Stimulated activated CD8-positive, alpha-beta memory T cell treated with anti-CD3 and anti-CD28 coated beads, Interleukin-7, amount 100 ng/mL, for 24 hours (primary cell): ENCODE measurements around the gene TENM4.

ENCODE experiments used
- DNase-seq: peaks from one replicate; pipeline ENCODE4 v3.0.0-alpha.2; 2020; ENCODE audit warnings: low read depth

TENM4 gene

DNA sequence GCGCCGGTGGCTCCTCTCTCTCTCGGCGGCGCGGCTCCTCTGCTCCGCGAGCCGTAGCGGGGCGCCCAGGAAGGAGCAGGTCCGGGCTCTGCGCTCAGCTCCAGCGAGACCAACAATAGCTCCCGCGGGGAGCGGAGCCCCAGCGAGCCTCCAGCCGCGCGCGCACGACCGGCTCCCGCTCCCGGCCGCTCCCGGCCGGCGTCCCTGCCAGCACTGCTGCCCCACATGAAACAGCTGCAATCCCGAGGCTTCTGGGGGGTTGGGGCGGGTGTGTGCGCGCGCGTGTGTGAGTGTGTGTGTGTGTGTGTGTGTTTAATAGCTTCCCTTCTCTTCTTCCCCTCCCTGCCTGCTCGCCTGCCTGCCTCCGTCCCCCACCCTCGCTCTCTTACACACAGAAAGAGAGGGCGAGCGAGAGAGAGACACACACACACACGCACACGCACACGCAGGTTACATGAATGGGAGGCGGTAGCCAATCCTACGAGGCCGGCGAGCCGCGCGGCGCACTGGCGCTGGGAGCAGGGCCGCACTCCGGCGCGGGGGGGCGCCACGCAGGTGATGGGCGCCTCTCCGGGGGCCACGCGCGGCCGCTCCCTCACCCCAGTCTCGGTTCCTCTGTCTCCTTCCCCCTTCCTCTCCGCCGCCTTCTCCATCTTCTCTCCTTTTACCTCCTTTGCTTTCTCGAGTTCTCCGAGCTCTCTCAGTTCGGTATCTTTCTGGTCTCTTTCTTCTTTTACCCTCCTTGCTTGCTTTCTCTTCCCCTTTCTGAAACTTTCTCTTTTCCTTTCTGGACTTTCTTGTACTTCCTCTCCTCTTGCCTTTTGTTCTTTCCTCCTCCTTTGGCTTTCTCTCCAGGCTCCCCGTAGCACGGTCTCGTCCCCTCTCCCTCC is at the start of gene TENM4:
TENM4 (minus strand) TSS at position 460 of the 890 bp plus-strand sequence. CDS start 371,086 bp downstream, outside the sequence.
- no peak for DNase-seq

DNA sequence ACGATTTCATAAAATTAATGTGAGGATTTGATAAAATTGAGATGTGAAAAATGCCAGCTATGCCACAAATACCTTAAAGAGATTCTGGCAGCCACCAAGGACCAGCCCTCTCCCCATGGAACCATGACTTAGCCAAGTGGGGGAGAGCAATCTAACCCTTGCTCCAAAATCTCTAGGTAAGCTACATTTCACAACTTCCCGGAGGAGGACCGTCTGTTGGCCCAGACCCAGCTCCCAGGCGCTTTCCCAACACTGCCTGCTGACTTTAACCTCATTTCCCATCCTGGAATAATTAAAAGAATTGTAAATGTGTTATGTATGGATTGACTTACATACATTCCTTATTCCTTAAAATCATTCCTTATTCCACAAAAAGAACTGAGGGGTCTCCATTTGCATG is 47.5 kb upstream of the TENM4 start:
- DNase-seq: no peak

DNA sequence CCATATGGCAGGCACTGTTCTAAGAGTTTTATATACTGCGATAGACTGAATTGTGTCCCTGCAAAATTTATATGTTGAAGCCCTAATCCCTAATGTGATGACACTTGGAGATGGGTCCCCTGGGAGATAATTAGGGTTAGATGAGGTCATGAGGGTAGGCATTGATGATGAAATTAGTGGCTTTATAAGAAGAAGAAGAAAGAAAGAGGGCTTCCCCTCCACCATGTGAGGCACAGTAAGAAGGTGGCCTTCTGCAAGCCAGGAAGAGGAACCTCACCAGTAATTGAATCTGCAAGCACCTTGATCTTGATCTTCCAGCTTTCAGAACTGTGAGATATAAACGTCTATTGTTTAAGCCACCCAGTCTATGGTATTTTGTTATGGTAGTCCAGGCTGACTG is 46.6 kb upstream of the TENM4 start:
- DNase-seq: no peak

DNA sequence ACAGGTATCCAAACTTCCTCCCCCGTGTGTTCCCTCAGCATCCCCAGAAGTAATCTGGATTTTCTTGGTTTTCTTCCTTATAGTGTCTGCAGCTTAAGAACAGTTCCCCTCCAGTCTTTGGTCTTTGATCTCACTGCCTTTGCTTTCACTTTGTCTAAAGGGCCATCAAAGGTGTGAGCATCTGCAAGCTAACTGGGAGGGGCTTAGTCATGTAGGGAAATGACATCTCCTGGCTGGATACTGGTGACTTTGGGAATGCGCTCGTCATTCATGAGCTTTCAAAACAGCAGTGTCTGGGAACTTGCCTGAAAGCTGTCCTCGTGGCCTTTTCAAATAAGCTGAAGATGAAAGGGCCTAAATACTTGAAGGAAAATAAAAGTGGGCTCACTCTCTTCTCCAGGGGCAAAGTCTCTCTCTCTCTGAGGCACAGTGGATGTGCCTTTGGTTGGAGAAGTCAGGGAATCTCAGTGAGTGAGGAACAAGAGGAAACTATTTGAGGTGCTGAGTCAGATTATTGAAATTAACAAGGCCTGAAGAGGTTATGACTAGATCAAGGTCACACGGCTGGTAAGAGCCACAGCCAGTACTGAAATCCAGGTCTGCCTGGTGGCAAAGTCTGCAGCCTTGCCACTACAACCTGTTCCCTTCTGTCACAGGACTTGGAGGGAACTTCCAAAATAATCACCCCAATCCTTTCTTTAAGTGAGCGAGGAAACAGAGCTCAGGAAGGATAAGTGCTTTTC is 45.6 kb upstream of the TENM4 start:
- no peak for DNase-seq

DNA sequence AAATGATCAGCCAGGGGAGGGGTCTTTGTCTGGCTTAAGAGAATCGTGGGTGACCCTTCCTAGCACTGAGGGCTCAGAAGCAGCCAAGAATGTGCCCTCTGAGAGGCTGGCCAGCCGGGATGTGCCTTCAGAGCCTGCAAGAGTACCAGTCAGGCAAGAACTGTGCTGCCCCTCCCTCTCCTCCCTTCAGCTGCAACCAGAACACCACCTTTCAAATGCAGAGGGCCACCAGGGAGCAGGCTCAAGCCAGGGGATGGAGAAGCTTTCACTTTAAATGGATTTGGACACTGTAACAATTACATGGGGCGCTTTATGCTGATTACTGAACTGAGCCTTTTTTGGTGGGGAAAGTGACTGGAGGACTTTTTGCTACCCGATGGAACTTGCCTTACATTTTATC is 44.9 kb upstream of the TENM4 start:
- DNase-seq: no peak

DNA sequence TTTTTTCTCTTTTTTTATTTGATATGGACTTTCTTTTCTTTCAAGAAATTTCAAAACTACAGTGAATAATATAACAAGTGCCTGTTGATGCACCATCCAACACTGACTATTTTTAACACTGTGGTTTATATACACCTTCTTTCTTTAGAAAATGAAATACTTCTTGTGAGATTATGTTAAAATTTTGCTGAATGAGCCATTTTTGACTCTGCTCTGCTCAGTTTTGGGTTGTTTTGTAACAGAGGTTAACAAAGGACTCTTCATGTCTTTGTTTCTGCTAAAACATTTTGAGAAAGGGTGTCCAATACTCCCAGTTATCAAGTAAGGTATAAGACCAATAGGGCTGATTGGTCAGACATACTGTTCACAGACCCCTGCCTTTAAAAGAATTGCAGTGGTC is 44.0 kb upstream of the TENM4 start:
- DNase-seq: no peak

DNA sequence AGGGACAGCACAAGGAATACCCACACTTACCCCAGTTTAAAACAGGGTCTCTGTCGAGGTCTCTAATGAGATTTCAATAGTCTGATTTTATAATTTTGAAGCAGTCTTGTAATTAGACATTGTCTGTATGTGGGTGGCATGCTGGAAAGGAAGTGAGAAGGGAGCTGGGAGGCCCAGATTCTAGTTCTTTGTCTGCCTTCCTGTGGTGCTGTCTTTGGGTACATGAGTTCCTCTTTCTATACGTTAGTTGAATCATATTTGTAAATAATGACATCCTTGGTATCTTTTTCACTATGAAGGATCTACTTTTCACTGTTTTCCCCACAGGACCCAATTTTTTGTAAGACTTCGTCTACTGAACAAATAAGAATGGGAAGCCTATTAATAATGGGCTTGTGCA is 42.0 kb upstream of the TENM4 start:
- DNase-seq: no peak

DNA sequence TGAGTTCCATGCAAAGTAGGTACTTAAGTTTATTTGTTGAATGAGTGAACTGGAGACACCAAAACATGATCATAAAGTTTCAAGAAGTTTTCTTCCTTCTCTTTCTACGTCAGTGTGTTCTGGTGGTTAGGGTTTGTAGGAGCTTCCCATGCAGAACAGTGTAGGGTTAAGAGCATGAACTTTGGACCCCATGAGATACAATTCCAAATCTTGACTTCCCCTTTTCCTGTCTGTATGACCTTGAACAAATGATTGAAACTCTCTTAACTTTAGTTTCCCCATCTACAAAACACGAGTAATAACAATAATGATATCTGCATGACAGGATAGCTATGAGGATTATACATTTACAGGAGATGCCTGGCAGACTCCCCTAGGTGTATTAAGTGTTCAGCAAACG is 41.0 kb upstream of the TENM4 start:
- DNase-seq: no peak

DNA sequence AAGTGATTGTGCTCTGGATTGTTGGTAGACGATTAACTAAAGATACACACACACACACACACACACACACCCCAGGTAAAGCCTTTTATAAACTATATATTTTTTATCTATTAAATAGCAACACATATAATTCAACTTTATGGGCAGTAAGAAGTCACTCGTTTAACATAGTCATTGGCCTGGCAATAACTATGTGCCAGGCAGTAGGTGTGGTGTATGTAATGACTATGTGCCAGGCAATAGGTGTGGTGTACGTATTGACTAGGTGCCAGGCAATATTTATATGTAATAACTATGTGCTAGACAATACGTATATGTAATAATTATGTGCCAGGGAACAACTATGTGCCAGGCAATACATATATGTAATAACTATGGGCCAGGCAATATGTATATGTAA is 40.0 kb upstream of the TENM4 start:
- no peak for DNase-seq

DNA sequence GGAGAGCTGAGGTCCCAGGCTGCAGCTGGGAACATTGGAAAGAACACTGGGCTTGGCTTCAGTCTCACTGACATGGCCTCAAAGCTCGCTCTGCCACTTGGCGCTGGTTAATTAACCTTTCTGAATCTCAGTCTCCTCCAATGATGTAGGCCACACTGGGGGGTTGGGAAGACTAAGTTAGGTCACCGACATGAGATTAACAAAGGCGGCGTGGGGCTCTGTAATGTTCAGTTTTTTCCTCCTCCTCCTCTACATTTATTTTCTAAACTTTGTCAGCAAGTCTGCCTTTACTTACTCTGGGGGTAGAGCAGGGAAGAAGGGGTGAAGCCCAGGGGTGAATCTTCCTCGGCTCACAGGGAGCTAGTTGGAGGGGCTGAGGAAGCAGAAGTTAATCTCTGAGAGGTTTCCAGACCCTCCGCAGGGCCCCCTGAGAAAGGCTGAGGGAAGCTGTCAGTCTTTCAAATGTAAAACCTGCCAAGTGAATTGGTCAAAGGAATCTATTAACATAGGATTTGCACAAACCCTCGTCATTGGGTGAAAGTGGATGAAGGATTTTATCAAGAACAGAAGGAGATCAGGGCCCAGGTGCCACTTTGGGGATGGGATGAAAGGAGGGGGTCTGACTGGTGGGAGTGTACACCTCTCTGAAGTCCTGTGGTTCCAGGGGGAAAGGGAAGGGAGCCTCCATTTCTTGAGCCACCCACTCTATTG is 32.1 kb upstream of the TENM4 start:
- no peak for DNase-seq

DNA sequence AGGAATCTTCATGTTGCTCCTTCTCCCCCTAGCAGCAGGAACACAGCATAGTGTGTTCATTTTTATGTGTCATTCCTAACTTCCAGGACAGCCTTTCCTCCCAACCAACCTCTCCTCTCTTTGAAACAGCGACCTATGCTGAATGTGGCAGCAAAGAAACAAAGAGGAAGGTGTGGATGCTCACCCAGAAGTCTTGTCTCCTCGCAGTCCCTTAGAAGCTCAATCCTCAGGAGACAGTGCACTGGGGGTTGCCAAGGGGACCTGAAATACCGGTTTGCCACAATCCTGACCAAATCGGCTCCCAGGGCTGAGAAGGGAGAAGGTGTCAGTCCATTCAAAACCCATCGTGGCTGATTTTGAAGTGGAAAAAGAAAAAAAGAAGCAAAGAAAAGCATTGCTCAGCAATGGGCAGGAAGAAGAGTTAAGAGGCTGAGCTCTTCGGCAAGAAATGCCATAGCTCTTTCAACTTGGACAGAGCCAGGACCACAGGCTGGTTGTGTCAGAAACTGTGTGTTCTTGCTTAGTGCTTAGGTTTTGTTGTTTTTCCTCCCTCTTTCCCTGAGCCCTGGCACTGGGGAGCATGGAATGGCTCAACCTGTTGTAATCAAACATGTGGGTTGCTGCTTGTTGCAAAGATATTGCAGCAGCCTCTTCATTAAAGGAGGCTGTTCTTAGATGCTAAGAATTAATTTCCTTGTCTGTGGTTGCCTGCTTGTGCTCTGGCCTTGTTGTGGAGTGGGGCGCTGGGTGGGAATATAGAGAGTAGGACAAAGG is 30.4 kb upstream of the TENM4 start:
- no peak for DNase-seq

DNA sequence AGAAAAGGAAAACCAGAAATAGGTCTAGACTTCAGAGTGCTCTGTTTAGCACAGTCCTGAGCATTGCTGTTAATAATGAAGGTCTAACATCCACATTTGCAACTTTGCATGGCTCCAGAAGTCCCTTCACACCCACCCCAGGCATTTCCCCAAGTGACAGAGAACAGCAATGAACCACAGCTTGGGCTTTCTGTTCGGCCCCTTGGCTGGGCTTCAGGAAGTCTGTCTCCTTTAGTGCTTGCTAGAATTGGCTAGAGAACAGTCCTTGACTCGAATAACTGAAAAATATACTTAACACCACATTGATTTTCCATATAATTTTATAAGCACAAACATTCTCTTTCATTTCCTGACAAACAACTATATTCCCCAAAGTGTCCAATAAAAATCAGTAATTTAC is 29.3 kb upstream of the TENM4 start:
- no peak for DNase-seq

DNA sequence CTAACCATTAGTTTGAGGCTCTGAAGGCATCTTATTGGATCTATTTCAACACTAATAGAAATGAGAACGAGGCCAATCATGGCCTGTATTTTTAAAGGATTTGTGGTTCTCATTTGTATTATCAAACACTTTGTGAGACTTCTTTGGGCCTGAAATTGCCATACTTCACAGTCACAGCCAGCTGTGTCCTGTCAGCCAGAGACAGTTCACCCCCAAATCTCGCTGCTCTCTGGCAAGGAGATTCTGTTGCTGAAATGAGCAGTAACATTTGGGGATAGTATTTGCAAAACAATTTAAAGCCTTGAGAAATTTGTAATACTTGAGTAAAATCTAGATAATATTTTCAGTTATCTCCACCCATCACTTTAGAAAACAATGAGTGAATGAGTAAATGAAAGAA is 26.9 kb upstream of the TENM4 start:
- DNase-seq: no peak

DNA sequence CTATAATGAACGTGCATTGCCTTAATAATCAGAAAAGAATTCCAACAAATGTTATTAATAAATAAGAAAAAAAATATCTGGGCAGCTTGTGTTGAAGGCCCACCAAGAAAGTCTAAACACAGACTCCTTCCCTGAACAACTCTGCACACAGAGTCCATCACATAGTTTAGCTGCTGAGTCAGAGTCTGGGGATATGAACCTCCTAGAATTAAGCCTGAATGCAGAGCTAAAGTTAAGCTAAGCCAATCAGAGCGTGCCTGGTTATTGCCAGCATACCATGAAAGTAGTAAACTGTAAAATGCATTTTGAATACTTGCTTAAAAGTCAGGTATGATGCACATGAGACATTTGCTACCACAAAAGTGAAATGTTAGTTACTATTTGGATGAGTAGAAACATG is 25.6 kb upstream of the TENM4 start:
- DNase-seq: no peak

DNA sequence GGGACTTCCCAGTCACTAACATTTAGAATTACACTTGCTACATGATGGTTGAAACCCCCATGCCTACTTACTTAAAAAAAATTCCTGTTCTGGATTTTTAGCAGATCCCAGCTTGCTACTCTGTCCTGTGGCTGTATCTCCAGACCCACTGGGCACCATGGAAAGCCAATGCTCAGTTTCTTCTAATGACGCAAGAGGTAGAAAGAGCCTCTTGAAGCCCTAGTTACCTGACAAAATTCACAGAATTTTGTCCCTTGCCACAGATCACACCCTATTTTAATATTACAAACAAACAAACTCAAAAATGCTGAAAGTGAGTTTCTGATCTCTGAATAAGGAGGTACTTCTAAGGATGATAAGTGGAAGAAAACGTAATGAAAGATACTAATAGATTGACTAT is 24.3 kb upstream of the TENM4 start:
- DNase-seq: no peak

DNA sequence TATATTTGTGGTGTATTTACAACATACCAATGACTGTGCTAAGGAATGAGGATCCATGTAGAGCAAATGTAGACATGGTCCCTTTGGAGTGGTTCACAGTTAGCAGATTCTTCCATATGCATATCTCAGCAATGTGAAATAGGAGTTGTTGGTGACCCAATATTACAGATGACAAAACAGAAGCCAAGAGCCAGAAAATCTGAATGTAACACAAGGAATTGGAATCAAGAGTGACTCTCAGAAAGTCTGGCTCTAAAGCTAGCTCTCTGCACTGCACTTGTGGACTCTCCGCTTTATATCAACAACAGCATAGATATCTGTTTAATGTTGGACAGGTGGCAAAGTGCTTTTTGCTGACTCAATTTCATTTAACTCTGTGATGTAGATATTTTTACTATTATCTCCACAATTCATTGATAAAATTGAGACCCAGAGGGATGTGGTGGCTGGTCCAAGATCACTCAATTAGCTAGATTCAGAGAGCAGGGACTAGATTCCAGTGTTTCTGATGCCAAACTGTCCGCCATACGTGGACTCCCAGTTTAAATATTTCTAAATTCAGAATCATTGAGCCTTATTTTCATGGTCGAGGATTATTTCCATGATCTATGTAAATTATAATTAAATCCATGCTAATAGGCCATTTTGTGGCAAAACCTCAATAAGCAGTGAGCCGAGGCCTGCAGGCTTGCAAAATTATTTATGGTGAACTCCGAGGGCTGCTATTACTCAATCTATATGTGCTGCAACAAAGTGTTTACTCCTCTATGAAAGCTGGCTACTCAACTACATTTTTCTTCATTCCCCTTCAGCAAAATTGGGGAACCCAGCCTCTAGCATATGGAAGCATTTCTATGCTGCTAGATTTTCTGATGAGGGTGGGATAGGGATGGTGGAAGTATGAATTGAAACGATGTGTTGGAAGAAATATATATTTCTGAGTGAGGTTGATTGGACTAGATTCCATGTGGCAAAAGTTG is 21.1 kb upstream of the TENM4 start:
- no peak for DNase-seq

DNA sequence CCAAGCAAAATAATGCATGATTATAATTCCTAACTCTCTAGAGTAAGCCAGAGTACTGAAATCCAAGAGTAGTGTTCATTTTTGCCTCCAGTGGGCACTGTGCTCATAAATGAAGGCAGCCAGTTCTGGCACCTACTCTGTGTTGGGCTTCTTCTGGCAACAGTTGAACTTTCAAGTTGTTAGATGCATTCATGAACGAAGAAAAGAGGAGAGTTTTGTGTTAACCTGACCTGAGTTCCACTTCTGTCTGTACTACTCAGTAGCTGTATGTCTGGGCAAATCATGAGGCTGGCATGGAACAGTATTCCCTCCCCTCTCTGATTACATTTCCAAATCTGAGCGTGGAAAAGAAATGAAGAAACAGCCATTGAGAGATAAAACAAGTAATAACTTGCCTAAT is 20.3 kb upstream of the TENM4 start:
- no peak for DNase-seq

DNA sequence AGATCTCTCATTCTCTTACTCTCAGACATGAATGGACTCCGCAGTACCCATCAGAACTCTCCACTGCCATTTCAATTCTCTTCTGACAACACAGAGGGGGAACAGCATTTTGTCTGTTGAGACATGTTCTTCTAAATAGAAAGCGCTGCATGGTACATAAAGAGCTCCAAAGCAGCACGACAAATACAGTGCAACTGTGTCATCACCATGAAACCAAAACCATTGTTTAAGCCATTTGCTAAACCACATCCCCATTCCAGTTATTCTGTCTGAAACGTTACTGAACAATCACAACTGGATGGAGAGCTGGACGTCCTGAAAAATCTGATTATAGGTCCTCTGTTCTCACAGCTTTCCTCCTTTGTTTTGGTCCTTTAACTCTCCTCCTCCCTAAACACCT is 17.9 kb upstream of the TENM4 start:
- DNase-seq: no peak

DNA sequence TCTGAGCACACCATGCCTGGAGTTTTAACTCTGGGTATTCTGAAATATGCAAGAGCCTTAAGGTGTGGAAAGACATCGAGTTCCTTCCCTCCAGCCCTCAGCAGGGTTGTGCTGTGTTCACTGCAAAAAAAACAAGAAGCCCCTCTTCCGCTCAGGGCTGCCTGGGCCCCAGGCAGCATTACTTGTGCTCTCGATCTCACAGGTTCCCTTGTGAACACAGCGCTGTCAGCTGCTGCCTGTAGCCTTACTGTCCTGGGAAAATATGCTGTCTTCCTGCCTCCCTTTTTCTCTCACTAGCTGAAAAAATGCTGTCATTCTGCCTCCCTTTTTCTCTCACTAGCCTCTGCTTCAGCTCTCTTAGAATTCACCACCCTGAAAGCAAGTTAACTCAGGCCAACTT is 15.7 kb upstream of the TENM4 start:
- DNase-seq: no peak

DNA sequence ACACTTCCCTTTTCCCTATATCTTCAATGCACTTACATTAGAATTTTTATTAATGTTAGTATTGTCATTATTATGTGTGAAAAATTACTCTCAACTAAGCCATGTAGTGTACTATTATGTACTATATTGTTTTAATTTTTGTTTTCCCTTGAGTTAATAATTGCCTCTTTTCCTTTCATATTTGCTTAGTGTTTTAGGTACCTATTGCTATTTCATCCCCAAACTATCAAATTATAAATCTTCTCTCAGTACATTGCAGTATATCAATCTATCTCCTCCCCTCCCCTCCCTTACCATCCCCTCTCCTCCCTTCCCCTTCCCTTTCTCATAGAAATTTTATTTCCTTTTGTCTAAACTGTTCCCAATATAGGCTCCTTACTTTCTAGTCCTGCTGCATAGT is 12.8 kb upstream of the TENM4 start:
- no peak for DNase-seq

DNA sequence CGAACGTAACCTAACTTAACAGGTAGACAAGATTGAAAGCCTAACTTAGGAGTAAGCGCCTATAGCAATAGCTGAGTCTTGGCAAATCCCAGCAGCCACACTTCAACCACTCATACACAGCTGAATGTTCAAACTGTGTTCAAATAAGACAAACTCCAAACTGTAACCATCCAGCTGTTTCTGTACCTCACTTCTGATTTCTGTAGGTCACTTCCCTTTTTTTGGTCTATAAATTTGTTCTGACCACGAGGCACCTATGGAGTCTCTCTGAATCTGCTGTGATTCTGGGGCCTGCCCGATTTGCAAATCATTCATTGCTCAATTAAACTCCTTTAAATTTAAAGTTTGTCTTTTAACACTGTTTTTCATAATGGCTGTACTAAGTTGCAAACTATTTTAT is 8.2 kb upstream of the TENM4 start:
- DNase-seq: no peak
